RWPE2 (cell line): ENCODE data around the gene KAT6B.

Experiments
- ATAC-seq: fragments of 200-7000 bp; cut with Tn5 transposase; 3 replicates; pipeline ENCODE4 v1.9.1; 2021; ENCODE audit warnings: low read depth
- DNase-seq: peaks from one replicate; pipeline ENCODE4 v3.0.0-alpha.2; 2020; ENCODE audit warnings: low spot score
- H3K27ac ChIP-seq: fragments of 450-650 bp; 2 replicates; pipeline ENCODE4 v1.5.1; 2017; ENCODE audit warnings: mild to moderate bottlenecking; ENCODE audit not compliant: poor library complexity, severe bottlenecking
- H3K27me3 ChIP-seq: fragments of 250-450 bp; sonication (Bioruptor Pico); 2 replicates; pipeline ENCODE4 v1.5.1; 2021; ENCODE audit warnings: mild to moderate bottlenecking, moderate library complexity; ENCODE audit not compliant: insufficient read depth, poor library complexity, severe bottlenecking
- H3K36me3 ChIP-seq: fragments of 250-450 bp; sonication (Bioruptor Pico); 2 replicates; pipeline ENCODE4 v1.5.1; 2020; ENCODE audit warnings: low read depth, mild to moderate bottlenecking, moderate library complexity
- H3K4me1 ChIP-seq: fragments of 250-450 bp; sonication (Bioruptor Pico); 2 replicates; pipeline ENCODE4 v1.5.1; 2021; ENCODE audit warnings: mild to moderate bottlenecking, moderate library complexity; ENCODE audit not compliant: insufficient read depth, poor library complexity, severe bottlenecking
- H3K4me3 ChIP-seq: fragments of 250-450 bp; sonication (Bioruptor Pico); 2 replicates; pipeline ENCODE4 v1.5.1; 2021; ENCODE audit warnings: mild to moderate bottlenecking, moderate library complexity; ENCODE audit not compliant: severe bottlenecking
- H3K9me3 ChIP-seq: fragments of 250-450 bp; sonication (Bioruptor Pico); 2 replicates; pipeline ENCODE4 v1.5.1; 2021; ENCODE audit warnings: mild to moderate bottlenecking, moderate library complexity; ENCODE audit not compliant: severe bottlenecking
- CTCF ChIP-seq: fragments of 450-650 bp; IDR thresholded peaks from one replicate; pipeline ENCODE4 v1.5.1; 2017; ENCODE audit warnings: mild to moderate bottlenecking, moderate library complexity; ENCODE audit not compliant: poor library complexity, severe bottlenecking

Gene KAT6B

GRCh38 chr10:75062506-75063299 is 236.3 kb downstream of the KAT6B start:
- no peaks in the 10 kb centered on the region for H3K4me1 ChIP-seq
- H3K9me3 ChIP-seq = no peaks in the 10 kb centered on the region
- H3K27me3 ChIP-seq = no peaks in the 10 kb centered on the region
- ATAC-seq (no peak), DNase-seq (no peak)
- TF ChIP-seq CTCF = no peak
- H3K27ac ChIP-seq = no peak overlapping the region
- H3K36me3 ChIP-seq = no peaks in the 10 kb centered on the region
- H3K4me3 ChIP-seq = no peak overlapping the region

GRCh38 chr10:75063461-75064230 is 237.2 kb downstream of the KAT6B start:
- no peaks in the 10 kb centered on the region for H3K36me3 ChIP-seq
- H3K4me1 ChIP-seq = no peaks in the 10 kb centered on the region
- no peak overlapping the region for H3K4me3 ChIP-seq
- H3K27me3 ChIP-seq = no peaks in the 10 kb centered on the region
- H3K27ac ChIP-seq = no peak overlapping the region
- no peak for TF ChIP-seq CTCF
- DNase-seq = no peak
- ATAC-seq = no peak
- H3K9me3 ChIP-seq = no peaks in the 10 kb centered on the region

GRCh38 chr10:75065076-75065475 is 238.7 kb downstream of the KAT6B start:
- no peak for ATAC-seq
- H3K9me3 ChIP-seq = no peaks in the 10 kb centered on the region

GRCh38 chr10:75066271-75066670 is 239.9 kb downstream of the KAT6B start:
- no peak overlapping the region for H3K4me3 ChIP-seq
- H3K36me3 ChIP-seq = no peaks in the 10 kb centered on the region
- no peaks in the 10 kb centered on the region for H3K9me3 ChIP-seq
- ATAC-seq (no peak), DNase-seq (no peak)
- no peak for TF ChIP-seq CTCF
- H3K4me1 ChIP-seq = no peaks in the 10 kb centered on the region
- no peak overlapping the region for H3K27ac ChIP-seq
- no peaks in the 10 kb centered on the region for H3K27me3 ChIP-seq

More at GRCh38 chr10:75065076-75065475, 238.7 kb downstream of the KAT6B start:
- no peak for TF ChIP-seq CTCF
- no peak for DNase-seq
- Histone ChIP-seq H3K4me1 (no peaks in the 10 kb centered on the region), H3K27ac (no peak overlapping the region), H3K4me3 (no peak overlapping the region), H3K27me3 (no peaks in the 10 kb centered on the region), H3K36me3 (no peaks in the 10 kb centered on the region)
